ENCODE measurements around the gene KRTAP5-1.

The KRTAP5-1 gene

DNA sequence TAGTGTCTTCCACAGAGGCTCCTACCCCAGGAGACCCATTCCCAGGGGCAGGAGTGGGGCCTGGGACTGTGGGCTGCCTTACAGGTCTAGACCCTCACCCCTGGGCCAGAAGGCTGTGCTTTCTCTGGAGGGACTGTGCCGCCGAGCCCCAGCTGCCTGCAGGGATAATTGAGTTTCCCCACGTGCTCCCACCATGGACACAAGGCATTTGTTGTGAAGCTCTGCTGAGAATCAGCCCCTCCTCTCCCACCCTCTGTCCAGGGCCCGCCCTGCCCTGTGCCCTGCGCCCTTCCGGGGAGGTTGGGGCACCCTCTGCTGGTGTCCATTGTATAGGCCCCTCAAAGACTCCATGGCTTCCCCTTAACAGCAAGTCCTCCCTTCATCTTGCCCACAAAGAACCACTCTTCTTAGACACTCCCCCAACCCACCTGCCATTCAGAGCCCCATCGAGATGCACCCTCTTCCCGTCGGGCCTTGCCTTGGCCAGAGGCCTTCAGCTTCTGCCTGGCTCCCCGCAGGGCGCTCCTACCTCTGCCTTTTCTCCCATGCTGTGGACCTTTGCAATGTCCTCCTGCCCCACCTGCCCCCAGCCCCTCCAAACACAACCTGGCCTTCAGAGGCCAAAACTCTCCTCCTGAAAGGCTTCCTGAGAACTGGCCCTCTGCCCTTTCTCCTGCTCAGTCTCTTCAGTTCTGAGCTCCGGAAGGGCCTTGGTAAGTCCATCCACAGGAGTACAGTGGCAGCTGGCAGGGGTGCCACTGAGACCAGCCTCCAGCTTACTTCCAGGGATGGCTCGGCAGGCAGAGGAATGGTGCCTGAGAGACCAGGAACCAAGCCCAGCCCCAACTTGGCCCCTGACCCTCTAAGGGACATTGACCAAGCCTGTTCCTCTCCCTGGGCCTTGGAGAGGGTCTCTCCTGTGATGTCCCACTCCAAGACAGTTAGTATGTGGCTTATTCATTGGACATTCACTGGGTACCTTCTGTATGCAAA is 35.4 kb downstream of the KRTAP5-1 start:
- no peak for DNase-seq
- in situ Hi-C loops (cut with HindIII; ENCODE audit: low pct_ligation_motif_present, low pct_unique_long_range_greater_than_20kb, low sequenced_read_pairs): no loop called here

DNA sequence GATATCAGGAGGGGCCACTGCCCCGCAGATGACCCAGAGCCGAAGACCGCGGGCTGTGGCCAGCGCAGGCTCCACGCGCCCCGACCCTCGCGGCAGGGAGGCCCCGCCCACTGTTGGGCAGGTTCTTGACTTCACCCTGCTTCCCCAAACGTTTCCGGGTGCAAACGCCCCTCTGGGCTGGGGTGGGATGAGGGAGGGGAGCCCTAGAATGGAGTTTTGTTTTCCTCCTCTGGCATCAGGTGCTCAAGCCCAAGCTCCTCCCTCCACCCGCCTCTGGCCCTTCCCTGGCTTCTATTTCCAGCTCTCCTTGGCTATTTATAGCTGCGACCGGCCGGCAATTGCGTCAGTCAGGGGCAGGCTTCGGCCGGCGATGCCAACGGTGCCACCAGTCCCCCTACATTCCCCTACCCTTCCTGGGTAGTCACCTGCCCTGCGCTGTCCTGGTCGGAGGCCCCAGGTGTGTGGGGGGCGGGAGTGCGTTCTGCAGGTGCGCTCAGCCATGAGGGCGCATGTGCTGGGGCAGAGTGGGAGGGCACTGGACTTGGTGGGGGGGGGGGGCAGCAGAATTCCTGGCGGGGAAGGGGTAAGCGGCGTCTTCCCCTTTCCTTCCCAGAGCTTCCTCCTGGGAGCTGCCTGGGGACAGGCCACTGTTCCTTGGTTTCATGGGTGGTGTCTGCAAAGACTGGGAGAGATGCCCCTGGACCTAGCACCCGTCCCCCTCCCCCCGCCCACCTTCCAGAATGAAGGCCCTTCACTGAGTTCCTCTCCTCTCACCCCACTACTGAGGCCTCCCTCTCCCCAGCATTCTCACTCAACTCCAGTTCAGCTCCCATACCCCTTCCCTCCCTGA is 36.6 kb downstream of the KRTAP5-1 start:
- in situ Hi-C loops (cut with HindIII; ENCODE audit: low pct_ligation_motif_present, low pct_unique_long_range_greater_than_20kb, low sequenced_read_pairs): no loop called here
- DNase-seq: peak; percentile 62

DNA sequence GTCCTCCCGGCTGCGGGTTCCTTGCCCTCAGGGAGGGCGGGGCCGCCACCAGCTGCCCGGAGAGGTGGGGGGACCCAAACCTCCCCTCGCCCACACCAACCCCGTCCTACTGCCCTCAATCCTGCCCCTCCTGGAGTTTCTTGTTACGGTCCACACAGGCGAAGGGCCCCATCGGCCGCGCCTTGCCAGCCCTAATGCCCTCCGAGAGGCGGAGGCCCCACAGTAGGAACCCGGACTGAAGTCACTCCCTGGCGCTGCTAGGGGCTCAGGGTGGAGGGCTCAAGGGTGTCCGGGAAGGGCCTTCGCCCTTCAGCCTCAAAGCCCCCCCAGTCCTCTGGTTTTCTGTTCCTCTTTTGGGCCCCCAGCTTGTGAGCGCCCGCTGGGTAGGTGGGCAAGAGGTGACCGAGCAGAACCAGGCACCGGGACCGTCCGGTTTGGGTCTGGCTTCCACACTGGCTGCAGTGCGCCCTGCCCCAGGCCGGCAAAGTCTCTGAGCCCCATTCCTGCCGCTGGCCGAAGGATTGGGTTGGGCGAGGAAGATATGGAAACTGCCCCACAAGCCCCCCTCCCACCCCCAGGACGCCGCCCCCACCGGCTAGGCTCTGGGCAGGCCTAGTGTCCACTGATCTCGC is 37.5 kb downstream of the KRTAP5-1 start:
- DNase-seq: no peak
- in situ Hi-C loops (cut with HindIII; ENCODE audit: low pct_ligation_motif_present, low pct_unique_long_range_greater_than_20kb, low sequenced_read_pairs): no loop called here

DNA sequence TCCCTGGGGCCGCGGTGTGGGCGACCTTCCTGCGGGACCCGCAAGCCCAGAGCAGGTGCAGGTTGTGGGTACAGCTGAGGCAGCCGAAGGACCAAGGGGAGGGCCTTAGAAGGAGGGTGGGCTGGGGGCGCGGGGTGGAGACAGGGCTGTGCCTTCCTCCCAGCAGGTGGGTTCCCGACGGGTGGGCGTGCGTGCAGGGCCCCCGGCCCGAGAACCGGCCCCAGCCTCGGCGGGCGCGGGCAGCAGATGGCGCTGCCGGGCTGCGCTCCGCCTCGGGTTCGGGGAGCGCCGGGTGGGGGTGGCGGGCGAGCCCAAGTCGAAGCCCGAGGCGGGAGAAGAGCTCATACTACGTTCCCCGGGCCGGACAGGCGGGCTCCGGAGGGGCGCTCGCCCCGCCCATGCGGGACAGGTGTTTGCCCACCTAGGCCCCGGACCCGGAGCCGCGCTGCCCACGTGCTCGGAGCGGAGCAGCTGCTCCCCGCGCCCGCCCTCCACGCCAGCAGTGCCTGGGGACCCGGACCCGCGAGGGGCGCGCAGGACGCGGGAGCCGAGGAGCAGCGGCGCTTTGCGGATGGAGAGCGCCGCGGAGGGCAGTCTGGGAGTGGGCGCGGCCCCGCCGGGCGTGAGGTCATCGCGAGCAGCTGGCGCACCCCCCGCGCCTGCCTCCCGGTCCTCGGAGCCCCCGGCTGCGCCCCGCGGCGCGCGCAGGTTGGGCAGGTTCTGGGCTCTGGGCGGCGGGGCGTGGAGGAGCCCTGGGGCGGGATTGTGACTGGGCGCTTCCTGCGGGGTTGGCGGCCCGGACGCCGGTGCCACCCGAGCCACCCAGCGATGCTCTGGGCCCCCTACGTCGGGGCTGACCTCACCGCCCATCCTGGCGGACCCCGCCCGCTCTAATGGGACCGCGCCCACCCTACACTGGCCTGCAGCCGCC is 38.3 kb downstream of the KRTAP5-1 start:
- peak; percentile 58 for DNase-seq
- in situ Hi-C loops (cut with HindIII; ENCODE audit: low pct_ligation_motif_present, low pct_unique_long_range_greater_than_20kb, low sequenced_read_pairs): no loop called here

DNA sequence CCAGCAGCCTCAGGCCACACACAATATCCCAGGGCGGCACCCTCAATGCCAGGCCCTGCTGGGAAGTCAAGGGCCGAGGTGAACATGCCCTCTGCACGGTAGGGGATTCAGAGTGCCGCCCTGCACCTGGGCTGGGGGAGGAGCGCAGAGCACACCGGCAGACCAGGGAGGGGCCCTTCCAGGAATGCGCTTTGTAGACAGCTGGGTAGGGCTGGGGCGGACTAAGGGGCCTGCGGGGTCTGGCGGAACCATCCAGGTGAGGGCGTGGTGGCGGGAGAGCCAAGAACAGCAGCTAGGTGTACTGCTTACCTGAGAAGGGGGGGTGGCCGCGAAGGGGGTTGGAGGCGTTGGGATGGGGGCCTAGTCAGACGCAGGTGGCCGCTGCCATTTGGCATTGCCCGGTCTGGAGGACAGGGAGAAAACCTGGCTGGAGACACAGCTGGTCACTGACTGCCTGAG is 39.0 kb downstream of the KRTAP5-1 start:
- in situ Hi-C loops (cut with HindIII; ENCODE audit: low pct_ligation_motif_present, low pct_unique_long_range_greater_than_20kb, low sequenced_read_pairs): no loop called here
- DNase-seq: no peak

DNA sequence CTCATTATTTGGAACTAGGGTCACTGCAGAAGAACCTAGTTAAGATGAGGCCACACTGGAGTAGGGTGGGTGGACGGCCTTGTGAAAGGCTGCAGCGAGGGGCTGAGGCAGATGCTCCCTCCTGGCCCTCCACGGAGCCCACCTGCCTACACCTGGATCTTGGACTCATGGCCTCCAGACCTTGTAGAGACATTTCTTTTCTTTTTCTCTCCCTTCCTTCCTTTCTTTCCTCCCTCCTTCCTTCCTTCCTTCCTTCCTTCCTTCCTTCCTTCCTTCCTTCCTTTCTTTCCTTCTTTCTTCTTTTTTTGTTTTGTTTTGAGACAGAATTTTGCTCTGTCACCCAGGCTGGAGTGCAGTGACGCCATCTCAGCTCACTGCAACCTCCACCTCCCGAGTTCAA is 39.7 kb downstream of the KRTAP5-1 start:
- in situ Hi-C loops (cut with HindIII; ENCODE audit: low pct_ligation_motif_present, low pct_unique_long_range_greater_than_20kb, low sequenced_read_pairs): no loop called here
- no peak for DNase-seq

DNA sequence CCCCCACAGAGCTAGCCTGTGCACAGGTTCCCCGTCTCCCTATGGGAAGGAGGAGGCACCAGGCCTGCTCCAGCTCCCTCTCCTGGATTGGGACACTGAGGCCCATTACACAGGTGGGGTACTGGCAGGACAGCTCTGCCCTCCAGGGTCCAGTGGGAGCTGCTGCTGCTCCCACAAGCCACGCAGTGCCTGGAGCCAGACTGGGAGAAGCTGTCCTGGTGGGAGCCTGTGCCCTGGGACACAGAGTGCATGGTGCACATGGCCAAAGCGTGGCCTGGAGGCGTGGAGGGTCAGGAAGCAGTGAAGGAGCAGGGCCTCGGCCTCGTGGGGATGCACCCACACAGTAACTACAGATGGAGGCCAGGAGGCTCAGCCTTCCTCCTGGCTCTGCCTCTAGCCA is 40.5 kb downstream of the KRTAP5-1 start:
- no peak for DNase-seq
- in situ Hi-C loops (cut with HindIII; ENCODE audit: low pct_ligation_motif_present, low pct_unique_long_range_greater_than_20kb, low sequenced_read_pairs): no loop called here

DNA sequence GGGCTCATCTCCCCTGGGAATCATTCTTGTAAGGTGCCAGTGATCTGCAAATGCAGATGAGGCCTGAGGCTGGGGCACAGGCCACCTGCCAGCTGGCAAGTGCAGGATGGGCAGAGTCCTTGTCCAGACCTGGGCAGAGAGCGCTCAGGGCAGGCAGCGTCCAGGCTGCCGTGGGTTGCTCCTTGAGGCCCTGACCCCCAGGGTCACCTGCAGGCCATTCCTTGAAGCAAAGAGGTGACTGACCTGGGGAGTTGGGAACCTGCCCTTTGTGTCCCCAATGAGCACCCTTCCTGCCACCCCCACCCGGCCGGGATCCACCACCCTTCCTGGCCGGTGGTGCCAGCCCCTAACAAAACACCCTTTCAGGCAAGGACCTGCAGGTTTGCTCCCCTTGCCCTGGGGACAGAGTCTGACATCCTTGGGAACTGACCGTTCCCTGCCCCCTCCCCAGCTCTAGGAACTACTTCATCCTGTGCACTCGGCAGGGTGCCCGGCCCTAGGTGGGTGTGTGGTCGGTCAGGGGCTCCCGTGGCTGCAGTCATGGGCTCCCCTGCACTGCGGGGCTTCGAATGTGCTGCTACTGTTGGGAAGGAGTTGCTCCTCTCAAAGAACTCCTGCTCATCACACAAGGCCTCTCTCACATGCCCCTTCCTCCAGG is 41.3 kb downstream of the KRTAP5-1 start:
- no peak for DNase-seq
- in situ Hi-C loops (cut with HindIII; ENCODE audit: low pct_ligation_motif_present, low pct_unique_long_range_greater_than_20kb, low sequenced_read_pairs): no loop called here

DNA sequence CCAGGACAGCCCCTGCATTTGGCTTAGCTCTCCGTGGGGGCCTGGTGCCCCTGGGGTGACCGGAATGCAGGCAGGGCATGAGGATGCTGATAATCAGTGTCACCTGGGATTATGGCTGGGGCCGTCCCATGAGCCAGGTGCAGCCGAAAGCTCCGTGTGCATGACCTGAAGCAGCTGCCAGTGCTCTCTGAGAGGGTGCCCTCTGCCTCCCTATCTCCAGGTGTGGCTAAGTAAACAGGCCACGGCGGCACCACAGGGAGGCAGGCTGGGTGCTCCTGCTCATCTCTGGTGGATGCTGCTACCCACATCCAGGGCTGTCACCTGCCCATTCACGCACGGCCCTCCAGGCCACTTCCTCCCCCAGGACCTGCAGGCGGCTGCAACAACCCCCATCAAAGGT is 42.8 kb downstream of the KRTAP5-1 start:
- DNase-seq: no peak
- in situ Hi-C loops (cut with HindIII; ENCODE audit: low pct_ligation_motif_present, low pct_unique_long_range_greater_than_20kb, low sequenced_read_pairs): no loop called here

DNA sequence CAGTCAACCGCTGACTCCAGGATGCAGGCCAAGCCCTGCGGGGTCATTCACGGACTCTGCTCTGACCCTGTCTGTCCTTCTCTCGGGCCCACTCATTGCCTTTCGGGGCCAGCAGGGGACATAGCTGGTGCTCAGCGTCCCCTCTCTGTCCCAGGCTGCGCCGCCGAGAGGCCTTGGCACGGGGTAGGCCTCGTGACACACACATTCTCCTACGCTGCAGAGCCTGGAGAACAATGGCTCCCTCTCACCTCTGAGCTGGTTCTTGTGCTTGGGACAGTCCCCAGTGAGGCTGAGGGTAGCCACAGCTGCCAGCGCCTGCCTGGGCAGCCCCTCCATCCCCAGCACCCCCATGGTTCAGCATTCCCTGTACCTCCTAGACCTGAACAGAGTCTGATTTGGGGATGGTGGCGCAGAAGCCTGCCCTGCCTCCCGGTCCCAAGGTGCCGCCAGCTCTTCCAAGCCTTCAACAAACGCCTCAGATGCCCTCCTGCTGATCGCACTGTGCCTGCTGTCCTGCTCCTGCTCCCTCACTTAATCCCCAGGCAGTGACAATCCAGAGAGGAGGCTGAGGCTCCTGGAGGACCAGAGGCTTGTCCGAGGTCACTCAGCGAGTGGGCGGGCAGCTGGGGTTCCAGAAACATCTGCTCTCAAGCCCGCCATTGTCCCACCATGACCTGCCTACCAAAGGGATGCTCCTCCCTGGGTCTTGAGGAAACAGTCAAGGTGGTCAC is 43.4 kb downstream of the KRTAP5-1 start:
- no peak for DNase-seq
- in situ Hi-C loops (cut with HindIII; ENCODE audit: low pct_ligation_motif_present, low pct_unique_long_range_greater_than_20kb, low sequenced_read_pairs): no loop called here

DNA sequence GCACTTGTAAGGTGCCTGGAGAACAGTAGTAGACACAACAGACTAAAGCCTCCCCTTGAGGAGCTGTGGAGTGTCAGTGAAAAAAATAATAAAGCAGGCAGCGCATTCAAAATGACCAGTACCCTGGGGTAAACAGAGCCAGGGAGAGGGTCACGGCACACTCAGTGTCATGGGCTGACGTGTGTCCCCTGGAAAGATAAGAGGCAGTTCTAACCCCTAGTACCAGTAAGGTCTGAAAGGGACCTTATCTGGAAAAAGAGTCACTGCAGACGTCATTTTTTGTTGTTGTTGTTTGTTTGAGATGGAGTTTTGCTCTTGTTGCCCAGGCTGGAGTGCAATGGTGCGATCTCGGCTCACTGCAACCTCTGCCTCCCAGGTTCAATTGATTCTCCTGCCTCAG is 45.0 kb downstream of the KRTAP5-1 start:
- in situ Hi-C loops (cut with HindIII; ENCODE audit: low pct_ligation_motif_present, low pct_unique_long_range_greater_than_20kb, low sequenced_read_pairs): no loop called here
- DNase-seq: no peak

DNA sequence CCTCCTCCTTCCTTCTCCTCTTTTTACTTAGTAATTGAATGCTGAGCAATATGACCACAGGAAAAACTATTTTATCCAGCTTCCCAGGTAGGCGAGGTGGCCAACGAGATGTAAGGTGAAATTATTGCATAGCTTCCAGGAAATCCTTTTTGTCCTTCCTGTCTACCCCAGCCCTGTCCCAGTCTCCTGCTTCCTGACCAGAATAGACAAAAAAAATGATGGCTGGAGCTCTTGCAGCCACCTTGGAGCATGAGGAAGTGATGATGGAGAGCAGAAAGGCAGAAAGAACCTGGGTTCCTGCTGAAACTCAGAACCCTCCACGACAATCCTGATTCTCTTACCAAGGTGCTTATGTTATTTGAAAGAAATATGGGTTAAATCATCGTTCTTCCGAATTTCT is 46.9 kb downstream of the KRTAP5-1 start:
- DNase-seq: no peak
- in situ Hi-C loops (cut with HindIII; ENCODE audit: low pct_ligation_motif_present, low pct_unique_long_range_greater_than_20kb, low sequenced_read_pairs): no loop called here

DNA sequence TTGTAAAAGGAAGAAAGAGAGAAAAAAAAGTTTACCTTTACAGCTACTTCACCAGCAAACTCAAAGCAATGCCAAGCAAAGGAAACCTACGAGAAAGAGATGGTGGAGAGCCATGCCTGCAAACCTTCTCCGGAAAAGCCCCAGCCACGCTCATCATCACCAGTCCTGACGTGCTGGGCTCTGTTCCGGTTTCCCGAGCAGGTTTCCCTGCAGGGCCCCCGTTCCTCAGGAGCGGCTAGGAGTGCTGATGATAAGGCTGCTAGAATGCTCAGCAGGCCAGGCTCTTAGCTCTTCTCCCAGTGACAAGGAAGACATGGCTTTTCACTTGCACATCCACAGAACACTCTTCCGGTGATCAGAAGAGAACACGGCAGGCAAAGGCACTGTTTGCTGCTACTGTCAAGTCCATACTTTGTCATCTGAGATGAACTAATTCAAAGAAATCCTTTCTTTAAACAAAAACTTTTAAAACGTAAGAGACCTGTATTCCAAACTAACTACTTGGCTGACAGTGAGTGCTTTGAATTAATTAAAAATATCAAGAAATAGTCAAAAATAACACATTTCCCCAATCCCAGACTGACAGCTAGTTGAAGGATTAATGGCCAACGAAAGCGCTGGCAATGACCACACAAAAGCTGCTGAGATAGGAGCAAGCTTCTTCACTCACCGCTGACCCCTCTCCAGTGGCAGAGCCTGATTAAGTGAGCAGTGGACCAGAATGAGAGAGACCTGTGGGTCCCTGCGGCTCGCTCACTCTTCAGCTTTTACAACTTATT is 48.8 kb downstream of the KRTAP5-1 start:
- no peak for DNase-seq
- in situ Hi-C loops (cut with HindIII; ENCODE audit: low pct_ligation_motif_present, low pct_unique_long_range_greater_than_20kb, low sequenced_read_pairs): no loop called here

DNA sequence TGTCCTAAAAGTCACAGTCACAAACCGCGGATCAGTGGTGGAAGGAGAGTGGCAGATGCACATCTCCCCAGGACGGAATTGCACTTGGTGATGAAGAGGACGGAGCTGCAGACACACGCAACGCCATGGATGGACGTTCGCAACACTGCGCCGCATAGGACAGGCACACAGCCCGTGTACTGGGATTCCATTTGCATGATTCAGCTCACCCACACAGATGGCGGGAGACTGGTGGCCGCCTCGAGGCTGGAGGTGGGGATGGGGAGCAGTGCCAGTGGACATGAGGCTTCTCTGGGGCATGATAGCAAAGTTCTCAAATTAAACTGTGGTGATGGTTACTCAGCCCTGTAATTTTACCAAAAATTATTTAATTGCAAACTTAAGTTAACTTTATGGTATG is 50.4 kb downstream of the KRTAP5-1 start:
- in situ Hi-C loops (cut with HindIII; ENCODE audit: low pct_ligation_motif_present, low pct_unique_long_range_greater_than_20kb, low sequenced_read_pairs): no loop called here
- no peak for DNase-seq

Data from ACHN (cell line).